H1 (cell line): ENCODE measurements around the gene FKBP1A. TPM values are rescaled to one million over a fixed set of nuclear protein-coding genes. Genes with fewer than 3 reads are reported as not detected.

Experiments used
- CTCF ChIA-PET: fragments of 300-600 bp; sonication (Branson Sonifier 250); formaldehyde crosslinking; loops from one replicate; lab custom pipeline; 2021; ENCODE audit not compliant: partially characterized antibody; lab: Charles Lee
- POLR2A ChIA-PET: fragments of 300-600 bp; sonication (Branson Sonifier 250); formaldehyde crosslinking; loops from one replicate; lab custom pipeline; 2021; ENCODE audit warnings: inconsistent platforms; ENCODE audit not compliant: partially characterized antibody; lab: Charles Lee
- DNase-seq, 2 experiments: peaks; one replicate each; pipeline versions ENCODE4 v3.0.0 to v3.0.0-alpha.2; 2010 to 2022; ENCODE audit warnings: low spot score in 2 of 2, low read depth in 1 of 2, mixed read lengths in 1 of 2
- FAIRE-seq: peaks from 2 replicates; lab custom pipeline; 2011; peaks lifted over from hg19 to GRCh38; lab: Jason Lieb, UNC
- H2AFZ ChIP-seq: 2 replicates; pipeline ENCODE4 v1.8.1; 2012; ENCODE audit warnings: low read length, inconsistent platforms
- H2AK5ac ChIP-seq: 2 replicates; pipeline ENCODE4 v1.6.1; 2013; ENCODE audit warnings: low read depth, low read length
- H2BK120ac ChIP-seq: replicated peaks from 2 replicates; pipeline ENCODE3; 2013; ENCODE audit warnings: low read depth, low read length, inconsistent platforms
- H2BK12ac ChIP-seq: 2 replicates; pipeline ENCODE4 v1.6.1; 2013; ENCODE audit warnings: low read depth, low read length
- H2BK15ac ChIP-seq: 2 replicates; pipeline ENCODE4 v1.6.1; 2013; ENCODE audit warnings: low read length
- H2BK20ac ChIP-seq: 2 replicates; pipeline ENCODE4 v1.6.1; 2013; ENCODE audit warnings: low read length
- H2BK5ac ChIP-seq: 2 replicates; pipeline ENCODE4 v1.6.1; 2013; ENCODE audit warnings: low read depth, low read length
- H3K14ac ChIP-seq: 2 replicates; pipeline ENCODE4 v1.6.1; 2013; ENCODE audit warnings: inconsistent platforms; ENCODE audit not compliant: insufficient read length
- H3K18ac ChIP-seq: 2 replicates; pipeline ENCODE4 v1.6.1; 2013; ENCODE audit warnings: low read length; ENCODE audit errors: extremely low read depth
- H3K23ac ChIP-seq: 2 replicates; pipeline ENCODE4 v1.6.1; 2013; ENCODE audit warnings: inconsistent platforms; ENCODE audit not compliant: insufficient read length
- H3K23me2 ChIP-seq: 2 replicates; pipeline ENCODE4 v1.6.1; 2013; ENCODE audit warnings: low read depth, low read length
- H3K27ac ChIP-seq: 2 replicates; pipeline ENCODE4 v1.6.1; 2011; ENCODE audit warnings: low read depth, low read length, inconsistent platforms
- H3K27me3 ChIP-seq, 4 experiments: replicated peaks in 1 of 4; 1 replicate in 1 of 4; 2 replicates in 3 of 4; pipeline versions ENCODE4 v1.6.1 to v1.8.1; 2011 to 2013; ENCODE audit warnings: low read length in 3 of 4, mild to moderate bottlenecking in 3 of 4, inconsistent platforms in 2 of 4, mixed read lengths in 2 of 4, moderate library complexity in 1 of 4; ENCODE audit not compliant: control insufficient read depth in 3 of 4, insufficient read depth in 3 of 4; ENCODE audit errors: extremely low read depth in 1 of 4
- H3K36me3 ChIP-seq, 4 experiments: 2 replicates each; pipeline versions ENCODE4 v1.6.1 to v1.8.1; 2011 to 2013; ENCODE audit warnings: mild to moderate bottlenecking in 4 of 4, low read length in 3 of 4, moderate library complexity in 2 of 4, control low read depth in 1 of 4, inconsistent platforms in 1 of 4; ENCODE audit not compliant: insufficient read depth in 4 of 4, control insufficient read depth in 2 of 4
- H3K4ac ChIP-seq: replicated peaks from 2 replicates; pipeline ENCODE3; 2013; ENCODE audit warnings: low read length, low read depth, mixed read lengths, inconsistent platforms; ENCODE audit not compliant: insufficient read length
- H3K4me1 ChIP-seq, 4 experiments: replicated peaks in 1 of 4; 1 replicate in 1 of 4; 2 replicates in 3 of 4; pipeline versions ENCODE4 v1.6.1 to v1.8.1; 2011 to 2013; ENCODE audit warnings: low read length in 3 of 4, inconsistent platforms in 2 of 4, mixed read lengths in 1 of 4; ENCODE audit not compliant: insufficient read depth in 4 of 4, control insufficient read depth in 3 of 4
- H3K4me2 ChIP-seq, 2 experiments: 2 replicates each; pipeline versions ENCODE4 v1.6.1 to v1.8.1; 2011 to 2013; ENCODE audit warnings: low read depth in 2 of 2, low read length in 2 of 2, control low read depth in 1 of 2, inconsistent platforms in 1 of 2, mild to moderate bottlenecking in 1 of 2; ENCODE audit not compliant: insufficient read depth in 1 of 2
- H3K4me3 ChIP-seq, 4 experiments: fragments of 200-600, 300-600 bp in 1 of 4; sonication (generic), shearing (Covaris generic), sonication (Bioruptor Twin) in 1 of 4; 2 replicates each; pipeline versions ENCODE4 v1.5.1 to v1.8.1; 2011 to 2016; ENCODE audit warnings: low read length in 4 of 4, low read depth in 3 of 4, control low read depth in 2 of 4, inconsistent platforms in 2 of 4, mild to moderate bottlenecking in 2 of 4, mixed read lengths in 1 of 4, moderate library complexity in 1 of 4; ENCODE audit not compliant: insufficient read depth in 2 of 4; ENCODE audit errors: extremely low read depth in 1 of 4
- H3K56ac ChIP-seq: replicated peaks from 2 replicates; pipeline ENCODE3; 2013; ENCODE audit warnings: low read depth, mild to moderate bottlenecking, mixed read lengths, low read length, inconsistent platforms; ENCODE audit not compliant: insufficient read length
- H3K79me1 ChIP-seq: 2 replicates; pipeline ENCODE4 v1.6.1; 2013; ENCODE audit warnings: low read depth, low read length, control low read depth
- H3K79me2 ChIP-seq, 2 experiments: 2 replicates each; pipeline versions ENCODE4 v1.6.1 to v1.8.1; 2012 to 2013; ENCODE audit warnings: low read length in 2 of 2, mild to moderate bottlenecking in 2 of 2, inconsistent platforms in 1 of 2; ENCODE audit not compliant: insufficient read depth in 2 of 2, control insufficient read depth in 1 of 2
- H3K9ac ChIP-seq, 4 experiments: replicated peaks in 1 of 4; 1 replicate in 1 of 4; 2 replicates in 3 of 4; pipeline versions ENCODE4 v1.6.1 to v1.8.1; 2011 to 2013; ENCODE audit warnings: low read depth in 3 of 4, low read length in 3 of 4, control low read depth in 2 of 4, mild to moderate bottlenecking in 2 of 4, moderate library complexity in 2 of 4, inconsistent platforms in 1 of 4; ENCODE audit errors: extremely low read depth in 1 of 4
- H3K9me3 ChIP-seq, 2 experiments: 2 replicates each; pipeline versions ENCODE4 v1.6.1 to v1.8.1; 2012 to 2013; ENCODE audit warnings: mild to moderate bottlenecking in 2 of 2, moderate library complexity in 2 of 2, control low read depth in 1 of 2, inconsistent platforms in 1 of 2, low read depth in 1 of 2, low read length in 1 of 2, mixed read lengths in 1 of 2; ENCODE audit not compliant: insufficient read depth in 2 of 2
- H4K20me1 ChIP-seq, 2 experiments: replicated peaks in 1 of 2; 2 replicates each; pipeline versions ENCODE3 to v1.8.1; 2011 to 2013; ENCODE audit warnings: inconsistent platforms in 2 of 2, low read length in 2 of 2, mild to moderate bottlenecking in 1 of 2; ENCODE audit not compliant: insufficient read depth in 2 of 2, control insufficient read depth in 1 of 2
- H4K5ac ChIP-seq: 2 replicates; pipeline ENCODE4 v1.6.1; 2013; ENCODE audit warnings: low read length, low read depth, mixed read lengths, inconsistent platforms; ENCODE audit not compliant: insufficient read length
- H4K8ac ChIP-seq: 2 replicates; pipeline ENCODE4 v1.8.0; 2013; ENCODE audit warnings: mild to moderate bottlenecking, moderate library complexity, low read length, inconsistent platforms; ENCODE audit not compliant: insufficient read depth; ENCODE audit errors: extremely low read depth
- H4K91ac ChIP-seq: replicated peaks from 2 replicates; pipeline ENCODE3; 2013; ENCODE audit warnings: low read length, mixed read lengths, inconsistent platforms; ENCODE audit not compliant: insufficient read length
- NANOG ChIP-seq: IDR thresholded peaks from 2 replicates; pipeline ENCODE4 v1.6.1; 2011; ENCODE audit warnings: low read length, low read depth, mild to moderate bottlenecking, inconsistent platforms; ENCODE audit not compliant: insufficient read depth, poor library complexity, severe bottlenecking
- SIRT6 ChIP-seq: IDR thresholded peaks from one replicate; pipeline ENCODE4 v1.7.1; 2012; ENCODE audit warnings: low read length, inconsistent platforms
- WGBS, 2 experiments: shearing (Covaris generic) in 1 of 2; methylation state at CpG; one replicate each; pipeline versions ENCODE4 v1.1.6 to v1.1.7; 2013 to 2015; ENCODE audit warnings: low lambda C conversion rate in 2 of 2, mixed read lengths in 2 of 2, inconsistent platforms in 1 of 2, low coverage in 1 of 2, missing lambda C conversion rate in 1 of 2; ENCODE audit not compliant: insufficient replicate concordance in 2 of 2, insufficient coverage in 1 of 2, insufficient read length in 1 of 2; ENCODE audit errors: extremely low coverage in 1 of 2, missing lambda C conversion rate in 1 of 2; 5-methylcytosine and 5-hydroxymethylcytosine counted together
- polyA plus RNA-seq, 7 experiments: library from polyadenylated mRNA; depleted of rRNA in 3 of 7; stranded (reverse) in 5 of 7; unstranded in 2 of 7; fragments of >200 nt in 5 of 7; fragments of 200-250 nt in 2 of 7; gene quantifications; 1 replicate in 5 of 7; 2 replicates in 1 of 7; 4 replicates in 1 of 7; pipeline versions ENCODE4 v1.2.1 to v1.2.3, GENCODE V29; 2011 to 2013; ENCODE audit warnings: missing spikeins in 2 of 7, mixed read lengths in 2 of 7
- total RNA-seq: library from RNA; stranded (reverse); fragmentation: NEBNext Ultra II Directional; extraction: Animal tissue kit (Norgen Biotek cat#: 25700); gene quantifications from 2 replicates; pipeline ENCODE4 v1.2.1, GENCODE V29; 2021

Gene FKBP1A
- total and polyA plus RNA-seq, 2 of the 8 experiments (the other 6 are each of a cell fraction or from before 2014, with no cell fraction given): 250 to 685 TPM

DNA sequence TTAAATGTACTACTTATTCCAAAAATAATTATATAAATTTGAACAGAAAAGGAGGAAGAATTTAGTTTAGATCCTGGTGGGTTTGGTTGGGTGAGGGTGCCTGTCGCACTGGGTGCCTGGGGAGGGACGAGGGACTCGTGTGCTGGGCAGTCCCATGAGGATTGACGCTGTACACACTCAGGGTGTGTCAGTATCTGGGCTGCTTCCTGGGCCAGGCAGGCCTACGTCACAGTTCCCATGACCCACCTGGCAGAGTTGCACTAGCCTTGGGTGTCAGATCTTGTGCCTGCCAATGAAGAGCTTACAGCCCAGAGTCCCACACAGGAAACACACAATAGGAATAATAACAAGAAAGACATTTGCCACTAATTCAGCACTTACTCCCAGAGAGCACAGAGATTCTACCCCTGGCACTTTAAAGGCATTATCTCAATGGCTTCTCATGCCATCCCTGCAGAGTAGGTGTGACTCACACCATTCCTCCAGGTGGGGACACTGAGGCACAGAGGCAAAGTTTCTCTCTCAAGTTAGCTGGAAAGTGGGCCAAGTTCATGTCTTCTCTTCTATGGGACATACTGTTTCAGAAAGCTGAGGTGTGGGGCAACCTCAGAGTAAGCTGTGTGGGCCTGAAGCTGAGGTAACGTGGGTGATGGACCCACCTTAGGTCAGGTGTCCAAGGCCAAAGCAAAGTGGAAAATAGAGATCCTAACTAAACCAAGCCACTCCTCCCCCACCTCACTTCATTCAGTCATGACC, 62.6 kb downstream of the FKBP1A start:
- Histone ChIP-seq H3K79me2 (peaks cover 22 to 53% of the 10 kb centered on the region in 2 experiments), H4K20me1 (peaks cover 7 to 39% of the 10 kb centered on the region in 2 experiments), H3K14ac (no peak overlapping the region), H4K8ac (no peak overlapping the region; the same call in 1 of the 2 replicates), H3K9ac (no peak overlapping the region), H2AK5ac (no peak overlapping the region), H3K56ac (no peak overlapping the region), H4K5ac (no peak overlapping the region), H3K27me3 (no peaks in the 10 kb centered on the region), H3K4ac (no peak overlapping the region), H3K4me3 (no peak overlapping the region), H3K23ac (no peak overlapping the region), H3K23me2 (peaks cover 7% of the 10 kb centered on the region), H2BK120ac (no peak overlapping the region), H2BK12ac (no peak overlapping the region), H3K9me3 (no peaks in the 10 kb centered on the region), H3K18ac (no peak overlapping the region), H2AFZ (no peak overlapping the region), H2BK5ac (no peak overlapping the region), H3K27ac (no peak overlapping the region), H3K4me1 (peaks cover 2 to 13% (median 5%) of the 10 kb centered on the region in 4 experiments; a peak in 6 of 7 replicates), H2BK15ac (no peak overlapping the region), H4K91ac (no peak overlapping the region), H3K79me1 (peaks cover 36% of the 10 kb centered on the region), H2BK20ac (no peak overlapping the region), H3K4me2 (no peak overlapping the region), H3K36me3 (peaks cover 0 to 3% (median 1%) of the 10 kb centered on the region in 4 experiments; a peak in 1 of 8 replicates)
- ChIA-PET CTCF (interaction anchor here (0.8 to 3.5 kb wide), 7 partner anchors 14 to 167 kb away, joined by 3 to 13 read pairs (median 3); partner anchors contain the start of gene NSFL1C), POLR2A (interaction anchor here (0.8 to 3.6 kb wide), 5 partner anchors 7 to 32 kb away, joined by 3 to 27 read pairs (median 4); no protein-coding TSS in a partner anchor)
- FAIRE-seq (no peak), DNase-seq (peak in 1 of 2 experiments; percentile 13)
- WGBS, 2 experiments: 95% methylated on average over 6 of the region's 6 CpGs; no CpG with 5 or more reads in 1 of the 2 experiments
- TF ChIP-seq SIRT6: no peak
- TF ChIP-seq NANOG: no peak
